Measurements from ENCODE around the gene UBA7. TPM values are rescaled to one million over a fixed set of nuclear protein-coding genes. Genes with fewer than 3 reads are reported as not detected.

UBA7 gene
- total and polyA plus RNA-seq, 2 of the 13 experiments (the other 11 are each of a cell fraction or from before 2014, with no cell fraction given), result 9.5 to 16.5 TPM

DNA sequence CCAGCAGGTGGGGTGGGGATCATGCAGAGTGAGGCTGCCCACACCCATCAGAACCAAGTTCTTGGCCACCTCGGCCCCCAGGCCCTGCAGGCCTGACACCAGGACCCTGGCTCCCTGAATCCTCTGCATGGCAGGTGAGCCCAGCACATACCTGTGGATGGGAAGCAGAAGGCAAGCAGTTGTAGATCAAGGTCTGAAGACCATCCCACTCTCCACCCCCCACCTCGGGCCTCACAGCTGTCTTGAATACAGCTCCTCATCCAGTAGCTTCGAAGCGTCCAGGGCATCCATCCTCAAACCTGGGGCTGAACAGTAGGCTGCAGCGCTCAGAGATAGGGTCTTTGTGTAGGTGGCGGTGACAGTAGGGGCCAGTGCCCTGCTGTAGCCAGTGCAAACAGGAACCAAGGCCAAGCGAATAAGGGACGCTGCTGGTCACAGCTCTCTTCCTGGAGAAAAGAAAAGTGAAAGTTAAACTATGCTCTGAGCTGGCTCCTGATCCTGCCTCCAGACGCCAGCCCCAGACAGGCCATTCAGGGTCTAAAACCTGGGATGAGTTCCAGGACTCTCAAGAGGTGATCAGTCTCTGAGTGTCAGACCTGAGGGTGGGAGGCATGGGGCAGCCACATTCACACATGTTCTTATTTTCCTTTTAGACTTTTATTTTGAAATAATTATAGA lies at the start of gene UBA7 (continued):
- TF ChIP-seq, protein P1, sequence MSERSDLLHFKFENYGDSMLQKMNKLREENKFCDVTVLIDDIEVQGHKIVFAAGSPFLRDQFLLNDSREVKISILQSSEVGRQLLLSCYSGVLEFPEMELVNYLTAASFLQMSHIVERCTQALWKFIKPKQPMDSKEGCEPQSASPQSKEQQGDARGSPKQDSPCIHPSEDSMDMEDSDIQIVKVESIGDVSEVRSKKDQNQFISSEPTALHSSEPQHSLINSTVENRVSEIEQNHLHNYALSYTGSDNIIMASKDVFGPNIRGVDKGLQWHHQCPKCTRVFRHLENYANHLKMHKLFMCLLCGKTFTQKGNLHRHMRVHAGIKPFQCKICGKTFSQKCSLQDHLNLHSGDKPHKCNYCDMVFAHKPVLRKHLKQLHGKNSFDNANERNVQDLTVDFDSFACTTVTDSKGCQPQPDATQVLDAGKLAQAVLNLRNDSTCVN (CRISPR knock-in tag; IDR thresholded peaks at IDR 0.05; ENCODE audit: borderline replicate concordance), result no peak; the same call in 1 of the 2 replicates
- TF ChIP-seq ZNF101 (CRISPR knock-in tag; IDR thresholded peaks at IDR 0.05; ENCODE audit: borderline replicate concordance, low read depth), result no peak
- TF ChIP-seq HDAC6 (IDR thresholded peaks at IDR 0.05; ENCODE audit: low read depth, low read length), result no peak
- TF ChIP-seq ETV5 (CRISPR knock-in tag; IDR thresholded peaks at IDR 0.05; ENCODE audit: borderline replicate concordance), result no peak
- no peak for TF ChIP-seq ISL2 (CRISPR knock-in tag; IDR thresholded peaks at IDR 0.05)
- TF ChIP-seq SYNCRIP (IDR thresholded peaks at IDR 0.05; ENCODE audit: insufficient read depth, low read depth, low read length), result no peak
- TF ChIP-seq RNF2 (conservative IDR thresholded peaks at IDR 0.05; ENCODE audit: low read depth), result no peak
- TF ChIP-seq CENPT (CRISPR knock-in tag; IDR thresholded peaks at IDR 0.05; ENCODE audit: low read depth), result no peak
- no peak for TF ChIP-seq ZNF274 (CRISPR knock-in tag; IDR thresholded peaks at IDR 0.05)
- 0 out of 2 replicates have a peak, but pooled peaks have one; percentile 11 for TF ChIP-seq MIER2 (CRISPR knock-in tag; IDR thresholded peaks at IDR 0.05)
- TF ChIP-seq, protein P2, sequence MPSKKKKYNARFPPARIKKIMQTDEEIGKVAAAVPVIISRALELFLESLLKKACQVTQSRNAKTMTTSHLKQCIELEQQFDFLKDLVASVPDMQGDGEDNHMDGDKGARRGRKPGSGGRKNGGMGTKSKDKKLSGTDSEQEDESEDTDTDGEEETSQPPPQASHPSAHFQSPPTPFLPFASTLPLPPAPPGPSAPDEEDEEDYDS (CRISPR knock-in tag; IDR thresholded peaks at IDR 0.05), result 0 out of 2 replicates have a peak, but pooled peaks have one; percentile 22
- TF ChIP-seq ATF1 (CRISPR knock-in tag; IDR thresholded peaks at IDR 0.05), result no peak
- no peak for TF ChIP-seq ZNF558 (CRISPR knock-in tag; IDR thresholded peaks at IDR 0.05; ENCODE audit: borderline replicate concordance)
- TF ChIP-seq ZNF563 (CRISPR knock-in tag; IDR thresholded peaks at IDR 0.05), result 0 out of 2 replicates have a peak, but pooled peaks have one; percentile 44
- no peak for TF ChIP-seq ZNF136 (CRISPR knock-in tag; IDR thresholded peaks at IDR 0.05; ENCODE audit: low read depth)
- TF ChIP-seq PCBP2 (optimal IDR thresholded peaks at IDR 0.05; ENCODE audit: low read depth, low read length, poor library complexity, severe bottlenecking), result no peak
- TF ChIP-seq, protein P3, sequence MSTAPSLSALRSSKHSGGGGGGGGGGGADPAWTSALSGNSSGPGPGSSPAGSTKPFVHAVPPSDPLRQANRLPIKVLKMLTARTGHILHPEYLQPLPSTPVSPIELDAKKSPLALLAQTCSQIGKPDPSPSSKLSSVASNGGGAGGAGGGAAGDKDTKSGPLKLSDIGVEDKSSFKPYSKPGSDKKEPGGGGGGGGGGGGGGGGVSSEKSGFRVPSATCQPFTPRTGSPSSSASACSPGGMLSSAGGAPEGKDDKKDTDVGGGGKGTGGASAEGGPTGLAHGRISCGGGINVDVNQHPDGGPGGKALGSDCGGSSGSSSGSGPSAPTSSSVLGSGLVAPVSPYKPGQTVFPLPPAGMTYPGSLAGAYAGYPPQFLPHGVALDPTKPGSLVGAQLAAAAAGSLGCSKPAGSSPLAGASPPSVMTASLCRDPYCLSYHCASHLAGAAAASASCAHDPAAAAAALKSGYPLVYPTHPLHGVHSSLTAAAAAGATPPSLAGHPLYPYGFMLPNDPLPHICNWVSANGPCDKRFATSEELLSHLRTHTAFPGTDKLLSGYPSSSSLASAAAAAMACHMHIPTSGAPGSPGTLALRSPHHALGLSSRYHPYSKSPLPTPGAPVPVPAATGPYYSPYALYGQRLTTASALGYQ (CRISPR knock-in tag; IDR thresholded peaks at IDR 0.05), result no peak
- no peak for TF ChIP-seq PTBP1 (IDR thresholded peaks at IDR 0.05; ENCODE audit: low read depth, low read length, poor library complexity, severe bottlenecking)
- TF ChIP-seq SNAI1 (CRISPR knock-in tag; IDR thresholded peaks at IDR 0.05; ENCODE audit: borderline replicate concordance), result no peak
- TF ChIP-seq, protein P4, sequence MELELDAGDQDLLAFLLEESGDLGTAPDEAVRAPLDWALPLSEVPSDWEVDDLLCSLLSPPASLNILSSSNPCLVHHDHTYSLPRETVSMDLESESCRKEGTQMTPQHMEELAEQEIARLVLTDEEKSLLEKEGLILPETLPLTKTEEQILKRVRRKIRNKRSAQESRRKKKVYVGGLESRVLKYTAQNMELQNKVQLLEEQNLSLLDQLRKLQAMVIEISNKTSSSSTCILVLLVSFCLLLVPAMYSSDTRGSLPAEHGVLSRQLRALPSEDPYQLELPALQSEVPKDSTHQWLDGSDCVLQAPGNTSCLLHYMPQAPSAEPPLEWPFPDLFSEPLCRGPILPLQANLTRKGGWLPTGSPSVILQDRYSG (CRISPR knock-in tag; IDR thresholded peaks at IDR 0.05), result no peak
- TF ChIP-seq, protein P5, sequence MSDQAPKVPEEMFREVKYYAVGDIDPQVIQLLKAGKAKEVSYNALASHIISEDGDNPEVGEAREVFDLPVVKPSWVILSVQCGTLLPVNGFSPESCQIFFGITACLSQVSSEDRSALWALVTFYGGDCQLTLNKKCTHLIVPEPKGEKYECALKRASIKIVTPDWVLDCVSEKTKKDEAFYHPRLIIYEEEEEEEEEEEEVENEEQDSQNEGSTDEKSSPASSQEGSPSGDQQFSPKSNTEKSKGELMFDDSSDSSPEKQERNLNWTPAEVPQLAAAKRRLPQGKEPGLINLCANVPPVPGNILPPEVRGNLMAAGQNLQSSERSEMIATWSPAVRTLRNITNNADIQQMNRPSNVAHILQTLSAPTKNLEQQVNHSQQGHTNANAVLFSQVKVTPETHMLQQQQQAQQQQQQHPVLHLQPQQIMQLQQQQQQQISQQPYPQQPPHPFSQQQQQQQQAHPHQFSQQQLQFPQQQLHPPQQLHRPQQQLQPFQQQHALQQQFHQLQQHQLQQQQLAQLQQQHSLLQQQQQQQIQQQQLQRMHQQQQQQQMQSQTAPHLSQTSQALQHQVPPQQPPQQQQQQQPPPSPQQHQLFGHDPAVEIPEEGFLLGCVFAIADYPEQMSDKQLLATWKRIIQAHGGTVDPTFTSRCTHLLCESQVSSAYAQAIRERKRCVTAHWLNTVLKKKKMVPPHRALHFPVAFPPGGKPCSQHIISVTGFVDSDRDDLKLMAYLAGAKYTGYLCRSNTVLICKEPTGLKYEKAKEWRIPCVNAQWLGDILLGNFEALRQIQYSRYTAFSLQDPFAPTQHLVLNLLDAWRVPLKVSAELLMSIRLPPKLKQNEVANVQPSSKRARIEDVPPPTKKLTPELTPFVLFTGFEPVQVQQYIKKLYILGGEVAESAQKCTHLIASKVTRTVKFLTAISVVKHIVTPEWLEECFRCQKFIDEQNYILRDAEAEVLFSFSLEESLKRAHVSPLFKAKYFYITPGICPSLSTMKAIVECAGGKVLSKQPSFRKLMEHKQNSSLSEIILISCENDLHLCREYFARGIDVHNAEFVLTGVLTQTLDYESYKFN (CRISPR knock-in tag; conservative IDR thresholded peaks at IDR 0.05), result no peak; the same call in 1 of the 2 replicates
- no peak for TF ChIP-seq ZNF484 (CRISPR knock-in tag; IDR thresholded peaks at IDR 0.05; ENCODE audit: borderline replicate concordance, low read depth)

All from HepG2 (cell line).